ENCODE results near the gene SPTAN1. TPM values are rescaled to one million over a fixed set of nuclear protein-coding genes. Genes with fewer than 3 reads are reported as not detected.
"Not testable (repeated sequence)": the region's sequence is repeated elsewhere in the genome, so short reads cannot be mapped to it uniquely, and the experiment has no call there.

The SPTAN1 gene
- polyA plus RNA-seq (2013, experiment 1 of 2) = 165 TPM
- 138 TPM for polyA plus RNA-seq (2013, experiment 2 of 2)

GRCh38 chr9:128552153-128552743 is at the start of gene SPTAN1:
Gene SPTAN1 (plus strand): TSS chr9:128552587. CDS start chr9:128566741, 14,154 bp downstream.
- Histone ChIP-seq H3K4me3 (ENCODE audit: extremely low read depth, insufficient read depth, low read length, poor library complexity, severe bottlenecking) (peak within 1 kb of the TSS; percentile 79), H3K9me3 (ENCODE audit: control insufficient read depth, low read length) (no peaks in the 10 kb centered on the region), H3K36me3 (ENCODE audit: control insufficient read depth, insufficient read depth, low read length) (no peaks in the 10 kb centered on the region), H3K27ac (ENCODE audit: low read depth, low read length, severe bottlenecking) (peak within 1 kb of the TSS; percentile 86), H3K4me1 (ENCODE audit: control insufficient read depth, insufficient read depth, low read length, poor library complexity, severe bottlenecking) (peaks cover 45% of the 10 kb centered on the region)
- WGBS, 2 experiments (ENCODE audit: insufficient coverage in 2 of 2) = 0% methylated on average over 36 to 55 of the region's 81 CpGs

GRCh38 chr9:128503415-128503825 is 49.0 kb upstream of the SPTAN1 start:
- not testable (repeated sequence) for H3K27ac ChIP-seq (ENCODE audit: low read depth, low read length, severe bottlenecking); H3K9me3 ChIP-seq (ENCODE audit: control insufficient read depth, low read length); H3K4me3 ChIP-seq (ENCODE audit: extremely low read depth, insufficient read depth, low read length, poor library complexity, severe bottlenecking); H3K4me1 ChIP-seq (ENCODE audit: control insufficient read depth, insufficient read depth, low read length, poor library complexity, severe bottlenecking)
- peaks cover 45% of the 10 kb centered on the region for H3K36me3 ChIP-seq (ENCODE audit: control insufficient read depth, insufficient read depth, low read length)
- 92 to 93% methylated on average over 12 to 13 of the region's 14 CpGs for WGBS, 2 experiments (ENCODE audit: insufficient coverage in 2 of 2)

- Histone ChIP-seq H3K36me3 (ENCODE audit: control insufficient read depth, insufficient read depth, low read length) (peaks cover 42% of the 10 kb centered on the region), H3K9me3 (ENCODE audit: control insufficient read depth, low read length) (no peaks in the 10 kb centered on the region), H3K27ac (ENCODE audit: low read depth, low read length, severe bottlenecking) (no peak overlapping the region), H3K4me3 (ENCODE audit: extremely low read depth, insufficient read depth, low read length, poor library complexity, severe bottlenecking) (peak overlapping the region; percentile 76), H3K4me1 (ENCODE audit: control insufficient read depth, insufficient read depth, low read length, poor library complexity, severe bottlenecking) (peaks cover 5% of the 10 kb centered on the region)
- 72 to 76% methylated on average over 7 of the region's 11 CpGs for WGBS, 2 experiments (ENCODE audit: insufficient coverage in 2 of 2)
These were observed 48.5 kb upstream of the SPTAN1 start for GRCh38 chr9:128503870-128504269.

GRCh38 chr9:128504485-128505413 is 47.6 kb upstream of the SPTAN1 start, which contains the start of gene GLE1:
Gene GLE1 (plus strand): TSS chr9:128504719. CDS start chr9:128504806, 87 bp downstream.
- 0% methylated on average over 54 to 55 of the region's 64 CpGs for WGBS, 2 experiments (ENCODE audit: insufficient coverage in 2 of 2)
- Histone ChIP-seq H3K36me3 (ENCODE audit: control insufficient read depth, insufficient read depth, low read length) (peaks cover 42% of the 10 kb centered on the region), H3K27ac (ENCODE audit: low read depth, low read length, severe bottlenecking) (peak within 1 kb of the TSS; percentile 51), H3K9me3 (ENCODE audit: control insufficient read depth, low read length) (no peaks in the 10 kb centered on the region), H3K4me3 (ENCODE audit: extremely low read depth, insufficient read depth, low read length, poor library complexity, severe bottlenecking) (peak within 1 kb of the TSS; percentile 76), H3K4me1 (ENCODE audit: control insufficient read depth, insufficient read depth, low read length, poor library complexity, severe bottlenecking) (peaks cover 5% of the 10 kb centered on the region)

GRCh38 chr9:128505414-128505765 is 47.0 kb upstream of the SPTAN1 start:
- Histone ChIP-seq H3K4me1 (ENCODE audit: control insufficient read depth, insufficient read depth, low read length, poor library complexity, severe bottlenecking) (peaks cover 5% of the 10 kb centered on the region), H3K9me3 (ENCODE audit: control insufficient read depth, low read length) (no peaks in the 10 kb centered on the region), H3K36me3 (ENCODE audit: control insufficient read depth, insufficient read depth, low read length) (peaks cover 42% of the 10 kb centered on the region), H3K27ac (ENCODE audit: low read depth, low read length, severe bottlenecking) (no peak overlapping the region), H3K4me3 (ENCODE audit: extremely low read depth, insufficient read depth, low read length, poor library complexity, severe bottlenecking) (peak overlapping the region; percentile 76)
- 0 to 10% methylated on average over 2 to 3 of the region's 6 CpGs for WGBS, 2 experiments (ENCODE audit: insufficient coverage in 2 of 2)

GRCh38 chr9:128505906-128506305 is 46.5 kb upstream of the SPTAN1 start:
- not testable (repeated sequence) for H3K9me3 ChIP-seq (ENCODE audit: control insufficient read depth, low read length); H3K27ac ChIP-seq (ENCODE audit: low read depth, low read length, severe bottlenecking); H3K4me1 ChIP-seq (ENCODE audit: control insufficient read depth, insufficient read depth, low read length, poor library complexity, severe bottlenecking); H3K4me3 ChIP-seq (ENCODE audit: extremely low read depth, insufficient read depth, low read length, poor library complexity, severe bottlenecking)
- 83 to 93% methylated on average over 11 of the region's 12 CpGs for whole genome bisulfite sequencing, 2 experiments (ENCODE audit: insufficient coverage in 2 of 2)
- peaks cover 41% of the 10 kb centered on the region for H3K36me3 ChIP-seq (ENCODE audit: control insufficient read depth, insufficient read depth, low read length)

GRCh38 chr9:128512820-128513219 is 39.6 kb upstream of the SPTAN1 start:
- Histone ChIP-seq H3K27ac (ENCODE audit: low read depth, low read length, severe bottlenecking) (no peak overlapping the region), H3K9me3 (ENCODE audit: control insufficient read depth, low read length) (no peaks in the 10 kb centered on the region), H3K36me3 (ENCODE audit: control insufficient read depth, insufficient read depth, low read length) (peaks cover 57% of the 10 kb centered on the region), H3K4me3 (ENCODE audit: extremely low read depth, insufficient read depth, low read length, poor library complexity, severe bottlenecking) (no peak overlapping the region), H3K4me1 (ENCODE audit: control insufficient read depth, insufficient read depth, low read length, poor library complexity, severe bottlenecking) (no peaks in the 10 kb centered on the region)
- 93 to 100% methylated on average over 6 to 9 of the region's 9 CpGs for WGBS, 2 experiments (ENCODE audit: insufficient coverage in 2 of 2)

- Histone ChIP-seq H3K4me1 (ENCODE audit: control insufficient read depth, insufficient read depth, low read length, poor library complexity, severe bottlenecking) (no peaks in the 10 kb centered on the region), H3K4me3 (ENCODE audit: extremely low read depth, insufficient read depth, low read length, poor library complexity, severe bottlenecking) (no peak overlapping the region), H3K9me3 (ENCODE audit: control insufficient read depth, low read length) (no peaks in the 10 kb centered on the region), H3K27ac (ENCODE audit: low read depth, low read length, severe bottlenecking) (no peak overlapping the region), H3K36me3 (ENCODE audit: control insufficient read depth, insufficient read depth, low read length) (peaks cover 48% of the 10 kb centered on the region)
- WGBS, 2 experiments (ENCODE audit: insufficient coverage in 2 of 2) = 100% methylated on average over 4 to 5 of the region's 6 CpGs
These were observed 30.4 kb upstream of the SPTAN1 start for GRCh38 chr9:128521956-128522355.

GRCh38 chr9:128523199-128523925 is 29.0 kb upstream of the SPTAN1 start:
- H3K4me3 ChIP-seq (ENCODE audit: extremely low read depth, insufficient read depth, low read length, poor library complexity, severe bottlenecking) = no peak overlapping the region
- H3K9me3 ChIP-seq (ENCODE audit: control insufficient read depth, low read length) = no peaks in the 10 kb centered on the region
- WGBS, 2 experiments (ENCODE audit: insufficient coverage in 2 of 2) = 65 to 70% methylated on average over 12 of the region's 13 CpGs
- no peaks in the 10 kb centered on the region for H3K4me1 ChIP-seq (ENCODE audit: control insufficient read depth, insufficient read depth, low read length, poor library complexity, severe bottlenecking)
- H3K36me3 ChIP-seq (ENCODE audit: control insufficient read depth, insufficient read depth, low read length) = peaks cover 52% of the 10 kb centered on the region
- peak overlapping the region; percentile 5 for H3K27ac ChIP-seq (ENCODE audit: low read depth, low read length, severe bottlenecking)

- no peak overlapping the region for H3K4me3 ChIP-seq (ENCODE audit: extremely low read depth, insufficient read depth, low read length, poor library complexity, severe bottlenecking)
- H3K9me3 ChIP-seq (ENCODE audit: control insufficient read depth, low read length) = no peaks in the 10 kb centered on the region
- peaks cover 3% of the 10 kb centered on the region for H3K4me1 ChIP-seq (ENCODE audit: control insufficient read depth, insufficient read depth, low read length, poor library complexity, severe bottlenecking)
- peaks cover 69% of the 10 kb centered on the region for H3K36me3 ChIP-seq (ENCODE audit: control insufficient read depth, insufficient read depth, low read length)
- no peak overlapping the region for H3K27ac ChIP-seq (ENCODE audit: low read depth, low read length, severe bottlenecking)
- WGBS, 2 experiments (ENCODE audit: insufficient coverage in 2 of 2) = 100% methylated on average over 1 of the region's 2 CpGs; no CpG with 5 or more reads in 1 of the 2 experiments
These were observed 25.7 kb upstream of the SPTAN1 start for GRCh38 chr9:128526720-128527119.

All from mesodermal cell (in vitro differentiated cells).